Measurements from ENCODE around the gene LNP1. TPM values are rescaled to one million over a fixed set of nuclear protein-coding genes. Genes with fewer than 3 reads are reported as not detected.

LNP1 gene
- total and polyA plus RNA-seq, 2 of the 13 experiments (the other 11 are each of a cell fraction or from before 2014, with no cell fraction given): 3.6 to 7.0 TPM

- no peak for TF ChIP-seq ZBTB10 (CRISPR knock-in tag; IDR thresholded peaks at IDR 0.05; ENCODE audit: borderline replicate concordance)
- no peak for TF ChIP-seq ZNF383 (CRISPR knock-in tag; IDR thresholded peaks at IDR 0.05; ENCODE audit: borderline replicate concordance)
- TF ChIP-seq PBX3 (CRISPR knock-in tag; IDR thresholded peaks at IDR 0.05; ENCODE audit: borderline replicate concordance): no peak
- TF ChIP-seq GFI1 (CRISPR knock-in tag; IDR thresholded peaks at IDR 0.05; ENCODE audit: borderline replicate concordance): peak; percentile 59; the same call in 1 of the 2 replicates
- peak; percentile 59 for TF ChIP-seq ZNF18 (CRISPR knock-in tag; IDR thresholded peaks at IDR 0.05; ENCODE audit: insufficient replicate concordance)
- peak; percentile 83 for TF ChIP-seq U2AF1 (optimal IDR thresholded peaks at IDR 0.05; ENCODE audit: low read depth, low read length)
- TF ChIP-seq MTA1 (CRISPR knock-in tag; IDR thresholded peaks at IDR 0.05; ENCODE audit: borderline replicate concordance): no peak
- 0 out of 2 replicates have a peak, but pooled peaks have one; percentile 55 for TF ChIP-seq ZSCAN12 (CRISPR knock-in tag; IDR thresholded peaks at IDR 0.05)
- no peak for TF ChIP-seq ZNF781 (CRISPR knock-in tag; IDR thresholded peaks at IDR 0.05; ENCODE audit: borderline replicate concordance, not compliant biosample characterization)
- no peak for TF ChIP-seq THYN1 (CRISPR knock-in tag; IDR thresholded peaks at IDR 0.05; ENCODE audit: borderline replicate concordance, low read depth)
- TF ChIP-seq TEAD2 (CRISPR knock-in tag; IDR thresholded peaks at IDR 0.05): no peak
- no peak for TF ChIP-seq ZBTB7B (CRISPR knock-in tag; IDR thresholded peaks at IDR 0.05)
- TF ChIP-seq ZFP62 (CRISPR knock-in tag; IDR thresholded peaks at IDR 0.05): no peak
- TF ChIP-seq ZNF776 (CRISPR knock-in tag; IDR thresholded peaks at IDR 0.05): peak; percentile 46; the same call in 1 of the 2 replicates
- TF ChIP-seq ZBTB26 (CRISPR knock-in tag; IDR thresholded peaks at IDR 0.05; ENCODE audit: borderline replicate concordance): no peak; the same call in 1 of the 2 replicates
- no peak for TF ChIP-seq ETS1 (CRISPR knock-in tag; IDR thresholded peaks at IDR 0.05)
- TF ChIP-seq RAD51 (IDR thresholded peaks at IDR 0.05; ENCODE audit: borderline replicate concordance): no peak
- TF ChIP-seq CBX5 (CRISPR knock-in tag; IDR thresholded peaks at IDR 0.05; ENCODE audit: borderline replicate concordance): peak; percentile 53; the same call in 1 of the 2 replicates
Measured at GRCh38 chr3:100400780-100401673, at the start of gene LNP1, which contains the start of gene TOMM70 (continued).
